GM12878 (cell line): Measurements from ENCODE around the gene PRR7. TPM values are rescaled to one million over a fixed set of nuclear protein-coding genes. Genes with fewer than 3 reads are reported as not detected.

Experiments used
- ATAC-seq: fragments of 200-7000 bp; cut with Tn5 transposase; 3 replicates; pipeline ENCODE4 v1.9.1; 2020; ENCODE audit warnings: mild to moderate bottlenecking, moderate library complexity
- BruUV-seq: library from RNA; stranded (reverse); fragments of 400-500 nt; replicated peaks from 2 replicates; lab custom pipeline; 2021; lab: Mats Ljungman, UMichigan
- CTCF ChIA-PET: fragments of 300-600 bp; sonication (Branson Sonifier 250); formaldehyde crosslinking; extraction: SDS; loops from one replicate; lab custom pipeline; 2021; ENCODE audit warnings: inconsistent platforms; lab: Yijun Ruan, JAX
- POLR2A ChIA-PET: fragments of 350-600 bp; formaldehyde crosslinking; extraction: SDS; loops from one replicate; lab custom pipeline; 2021; ENCODE audit warnings: inconsistent platforms; lab: Charles Lee
- RAD21 ChIA-PET: fragments of 300-600 bp; sonication (Branson Sonifier 250); formaldehyde crosslinking; loops from one replicate; lab custom pipeline; 2023; ENCODE audit warnings: antibody characterized with exemption; ENCODE audit not compliant: unreplicated experiment; lab: Charles Lee
- SMC1A ChIA-PET: fragments of 300-600 bp; sonication (Branson Sonifier 250); formaldehyde crosslinking; loops from one replicate; lab custom pipeline; 2023; ENCODE audit not compliant: unreplicated experiment, uncharacterized antibody; lab: Charles Lee
- DNase-seq: peaks from one replicate; pipeline ENCODE4 v3.0.0-alpha.2; 2011; ENCODE audit warnings: low read depth, low spot score
- FAIRE-seq: peaks from 3 replicates; lab custom pipeline; 2011; peaks lifted over from hg19 to GRCh38; lab: Jason Lieb, UNC
- H2AFZ ChIP-seq: 2 replicates; pipeline ENCODE4 v1.6.0; 2011; ENCODE audit warnings: low read depth, low read length, control low read depth; ENCODE audit not compliant: control insufficient read depth
- H3K27ac ChIP-seq: 2 replicates; pipeline ENCODE4 v1.5.1; 2011; ENCODE audit warnings: control low read depth; ENCODE audit not compliant: control insufficient read depth, insufficient read depth
- H3K27me3 ChIP-seq, 2 experiments: replicated peaks in 1 of 2; 2 replicates each; pipeline versions ENCODE4 v1.6.0 to v1.6.1; 2011; ENCODE audit warnings: low read length in 1 of 2; ENCODE audit not compliant: control insufficient read depth in 2 of 2, insufficient read depth in 2 of 2
- H3K36me3 ChIP-seq, 2 experiments: 2 replicates each; pipeline ENCODE4 v1.5.1; 2011; ENCODE audit warnings: low read length in 1 of 2; ENCODE audit not compliant: control insufficient read depth in 2 of 2, insufficient read depth in 2 of 2
- H3K4me1 ChIP-seq: 2 replicates; pipeline ENCODE4 v1.6.1; 2011; ENCODE audit warnings: mild to moderate bottlenecking, low read length, moderate library complexity, mixed read lengths; ENCODE audit not compliant: control insufficient read depth, insufficient read depth
- H3K4me2 ChIP-seq: 2 replicates; pipeline ENCODE4 v1.6.0; 2011; ENCODE audit warnings: control low read depth; ENCODE audit not compliant: control insufficient read depth, insufficient read depth
- H3K4me3 ChIP-seq: fragments of 200-600 bp; sonication (generic); 2 replicates; pipeline ENCODE4 v1.5.1; 2016
- H3K79me2 ChIP-seq: 2 replicates; pipeline ENCODE4 v1.6.0; 2011; ENCODE audit warnings: low read length; ENCODE audit not compliant: control insufficient read depth, insufficient read depth
- H3K9ac ChIP-seq: 2 replicates; pipeline ENCODE4 v1.8.0; 2011; ENCODE audit warnings: low read length, control low read depth, mixed read lengths; ENCODE audit not compliant: control insufficient read depth, insufficient read depth
- H3K9me3 ChIP-seq: replicated peaks from 3 replicates; pipeline ENCODE4 v1.5.1; 2011; ENCODE audit warnings: mild to moderate bottlenecking, low read length; ENCODE audit not compliant: control insufficient read depth, insufficient read depth
- H4K20me1 ChIP-seq: 2 replicates; pipeline ENCODE4 v1.6.0; 2011; ENCODE audit not compliant: control insufficient read depth, insufficient read depth
- DPF2 ChIP-seq: fragments of 450-650 bp; IDR thresholded peaks from 2 replicates; pipeline ENCODE4 v1.6.1; 2017; ENCODE audit warnings: mild to moderate bottlenecking
- EGR1 ChIP-seq, 2 experiments: IDR thresholded peaks; 1 replicate in 1 of 2; 2 replicates in 1 of 2; pipeline ENCODE4 v1.6.1; 2011 to 2012; ENCODE audit warnings: low read depth in 2 of 2, low read length in 2 of 2, borderline replicate concordance in 1 of 2, mild to moderate bottlenecking in 1 of 2, moderate library complexity in 1 of 2
- IKZF1 ChIP-seq: fragments of 450-650 bp; conservative IDR thresholded peaks from 2 replicates; pipeline ENCODE4 v1.6.1; 2017; ENCODE audit warnings: antibody characterized with exemption, mild to moderate bottlenecking
- JUNB ChIP-seq: IDR thresholded peaks from 2 replicates; pipeline ENCODE4 v1.6.1; 2016; ENCODE audit warnings: antibody characterized with exemption, mild to moderate bottlenecking
- MEF2A ChIP-seq: IDR thresholded peaks from 2 replicates; pipeline ENCODE4 v1.6.1; 2011; ENCODE audit warnings: low read depth, mild to moderate bottlenecking, low read length, moderate library complexity; ENCODE audit not compliant: insufficient read depth
- MTA3 ChIP-seq: IDR thresholded peaks from 2 replicates; pipeline ENCODE4 v1.6.1; 2012; ENCODE audit warnings: low read length, inconsistent platforms, borderline replicate concordance
- NR2C1 ChIP-seq: fragments of 450-650 bp; IDR thresholded peaks from 2 replicates; pipeline ENCODE4 v1.6.1; 2017; ENCODE audit warnings: antibody characterized with exemption, mild to moderate bottlenecking, moderate library complexity
- PAX8 ChIP-seq: fragments of 450-650 bp; IDR thresholded peaks from 2 replicates; pipeline ENCODE4 v1.6.1; 2017; ENCODE audit warnings: mild to moderate bottlenecking, moderate library complexity
- PBX3 ChIP-seq: IDR thresholded peaks from 2 replicates; pipeline ENCODE4 v1.6.1; 2011; ENCODE audit warnings: mild to moderate bottlenecking, low read depth, low read length, moderate library complexity; ENCODE audit not compliant: insufficient replicate concordance
- POLR2AphosphoS5 ChIP-seq: IDR thresholded peaks from 2 replicates; pipeline ENCODE4 v1.6.1; 2011; ENCODE audit warnings: mild to moderate bottlenecking, low read length, inconsistent platforms
- PRDM15 ChIP-seq: fragments of 450-650 bp; formaldehyde crosslinking; IDR thresholded peaks from 2 replicates; pipeline ENCODE4 v1.4.0; 2020; ENCODE audit warnings: mild to moderate bottlenecking, moderate library complexity
- RAD51 ChIP-seq: fragments of 450-650 bp; IDR thresholded peaks from 2 replicates; pipeline ENCODE4 v1.6.1; 2016; ENCODE audit warnings: moderate library complexity, mild to moderate bottlenecking, inconsistent platforms
- RFX5 ChIP-seq: IDR thresholded peaks from 2 replicates; pipeline ENCODE4 v1.6.1; 2011; ENCODE audit warnings: low read depth, low read length, improper control_type of control experiment
- SMARCA5 ChIP-seq: fragments of 450-650 bp; IDR thresholded peaks from 2 replicates; pipeline ENCODE4 v1.6.1; 2017; ENCODE audit warnings: mild to moderate bottlenecking
- TCF12 ChIP-seq: IDR thresholded peaks from 2 replicates; pipeline ENCODE4 v1.6.1; 2011; ENCODE audit warnings: low read depth, mild to moderate bottlenecking, low read length
- TCF7 ChIP-seq: IDR thresholded peaks from 2 replicates; pipeline ENCODE4 v1.6.1; 2014; ENCODE audit warnings: antibody characterized with exemption, borderline replicate concordance
- WRNIP1 ChIP-seq: IDR thresholded peaks from 2 replicates; pipeline ENCODE4 v1.6.1; 2011; ENCODE audit warnings: low read depth, low read length, improper control_type of control experiment, borderline replicate concordance
- ZNF24 ChIP-seq: fragments of 450-650 bp; IDR thresholded peaks from 2 replicates; pipeline ENCODE4 v1.6.1; 2017; ENCODE audit warnings: antibody characterized with exemption, mild to moderate bottlenecking
- WGBS: methylation state at CpG from one replicate; pipeline ENCODE4 v1.1.6; 2016; ENCODE audit warnings: low lambda C conversion rate; ENCODE audit not compliant: insufficient replicate concordance, insufficient coverage; ENCODE audit errors: missing lambda C conversion rate; 5-methylcytosine and 5-hydroxymethylcytosine counted together
- in situ Hi-C: fragments of 300-500 bp; cut with MboI; formaldehyde crosslinking; loops from 9 replicates; pipeline ENCODE4 v1.14.3; 2018; ENCODE audit warnings: mixed read lengths
- intact Hi-C: fragments of 100-400 bp; cut with micrococcal nuclease; formaldehyde crosslinking; loops from one replicate; pipeline ENCODE4 v1.14.2; 2022; ENCODE audit not compliant: unreplicated experiment
- polyA plus RNA-seq, 11 experiments: library from polyadenylated mRNA; depleted of rRNA in 4 of 11; unstranded in 6 of 11; stranded (reverse) in 5 of 11; fragments of >200 nt; fragmentation: Nextera tagmentation in 4 of 11; fragmentation: Illumina TruSeq in 1 of 11; extraction: Ambion mirVana in 4 of 11; extraction: Trizol in 1 of 11; gene quantifications; 1 replicate in 1 of 11; 2 replicates in 10 of 11; pipeline versions ENCODE4 v1.2.1 to v1.2.3, GENCODE V29; 2011 to 2016; ENCODE audit warnings: inconsistent platforms in 2 of 11, missing spikeins in 2 of 11, low read depth in 1 of 11
- total RNA-seq, 4 experiments: library from RNA; depleted of rRNA in 3 of 4; stranded (reverse); fragments of >200 nt in 3 of 4; fragmentation: Illumina TruSeq in 1 of 4; extraction: Trizol in 1 of 4; gene quantifications; 2 replicates each; pipeline versions ENCODE4 v1.2.1 to v1.2.3, GENCODE V29; 2013 to 2021
- TF ChIP-seq, protein P1 (sequence below): IDR thresholded peaks from 2 replicates; pipeline ENCODE4 v1.6.1; 2011; ENCODE audit warnings: borderline replicate concordance, low read depth, mild to moderate bottlenecking, moderate library complexity, mixed read lengths, low read length; ENCODE audit not compliant: insufficient read depth; ENCODE audit errors: extremely low read length

The PRR7 gene
- total and polyA plus RNA-seq, 10 of the 15 experiments (the other 5 are each of a cell fraction or from before 2014, with no cell fraction given), result 0.09 to 18.8 (median 4.6) TPM; not detected in 2

GRCh38 chr5:177403102-177403791, 43.4 kb upstream of the PRR7 start:
- no peaks in the 10 kb centered on the region for H3K9me3 ChIP-seq
- WGBS, result under 1% methylated on average over 47 of the region's 61 CpGs
- H3K4me1 ChIP-seq, result peaks cover 28% of the 10 kb centered on the region
- peak overlapping the region; percentile 79 for H3K4me3 ChIP-seq
- H3K79me2 ChIP-seq, result no peaks in the 10 kb centered on the region
- peak overlapping the region; percentile 87 for H3K4me2 ChIP-seq
- DNase-seq (no peak), FAIRE-seq (no peak), ATAC-seq (peak; percentile 51)
- RAD21 ChIA-PET, result interaction anchor here (0.6 to 6.5 kb wide), 21 partner anchors 9 to 658 kb away, joined by 3 to 291 read pairs (median 8); partner anchors contain the start of genes DOK3, GRK6, PDLIM7 and PRR7
- no peaks in the 10 kb centered on the region; a peak in 1 of 4 replicates for H3K27me3 ChIP-seq
- no TSS peak for BruUV-seq
- H3K27ac ChIP-seq, result no peak overlapping the region
- in situ Hi-C loops, result no loop called here
- H3K36me3 ChIP-seq, result no peaks in the 10 kb centered on the region
- POLR2A ChIA-PET, result interaction anchor here (0.5 to 11.0 kb wide), 26 partner anchors 9 to 879 kb away, joined by 3 to 174 read pairs (median 4); partner anchors contain the start of genes GRK6, PRR7 and RGS14
- H4K20me1 ChIP-seq, result no peaks in the 10 kb centered on the region
- CTCF ChIA-PET, result interaction anchor here (0.7 to 8.3 kb wide), 30 partner anchors 12 to 715 kb away, joined by 3 to 391 read pairs (median 8); partner anchors contain the start of genes GRK6, LMAN2, MXD3 and PDLIM7
- H2AFZ ChIP-seq, result peak overlapping the region; percentile 88
- SMC1A ChIA-PET, result interaction anchor here (0.6 to 7.4 kb wide), 23 partner anchors 9 to 107 kb away, joined by 3 to 105 read pairs (median 6); partner anchors contain the start of genes GRK6, LMAN2 and PRR7
- intact Hi-C loops, result loop anchor here (1.0 kb wide), 2 partner anchors 24 to 85 kb away; no protein-coding TSS in a partner anchor
- H3K9ac ChIP-seq, result peak overlapping the region; percentile 49; the same call in 1 of the 2 replicates
- TF ChIP-seq SMARCA5 (peak; percentile 16; the same call in 1 of the 2 replicates), IKZF1 (peak; percentile 57), POLR2AphosphoS5 (no peak), NR2C1 (no peak), DPF2 (no peak), PAX8 (no peak), MTA3 (no peak), RFX5 (no peak), EGR1 (IDR thresholded peaks at IDR 0.05; ENCODE audit: borderline replicate concordance in 1 of 2, low read depth in 2 of 2, low read length in 2 of 2) (no peak), ZNF24 (no peak), TCF7 (no peak), TCF12 (no peak), PRDM15 (no peak), PBX3 (no peak), JUNB (no peak), MEF2A (no peak), WRNIP1 (no peak), RAD51 (no peak)
- TF ChIP-seq, protein P1, sequence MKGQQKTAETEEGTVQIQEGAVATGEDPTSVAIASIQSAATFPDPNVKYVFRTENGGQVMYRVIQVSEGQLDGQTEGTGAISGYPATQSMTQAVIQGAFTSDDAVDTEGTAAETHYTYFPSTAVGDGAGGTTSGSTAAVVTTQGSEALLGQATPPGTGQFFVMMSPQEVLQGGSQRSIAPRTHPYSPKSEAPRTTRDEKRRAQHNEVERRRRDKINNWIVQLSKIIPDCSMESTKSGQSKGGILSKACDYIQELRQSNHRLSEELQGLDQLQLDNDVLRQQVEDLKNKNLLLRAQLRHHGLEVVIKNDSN, result no peak
